ENCODE results near the gene ARHGAP18.

Gene ARHGAP18, protein sequence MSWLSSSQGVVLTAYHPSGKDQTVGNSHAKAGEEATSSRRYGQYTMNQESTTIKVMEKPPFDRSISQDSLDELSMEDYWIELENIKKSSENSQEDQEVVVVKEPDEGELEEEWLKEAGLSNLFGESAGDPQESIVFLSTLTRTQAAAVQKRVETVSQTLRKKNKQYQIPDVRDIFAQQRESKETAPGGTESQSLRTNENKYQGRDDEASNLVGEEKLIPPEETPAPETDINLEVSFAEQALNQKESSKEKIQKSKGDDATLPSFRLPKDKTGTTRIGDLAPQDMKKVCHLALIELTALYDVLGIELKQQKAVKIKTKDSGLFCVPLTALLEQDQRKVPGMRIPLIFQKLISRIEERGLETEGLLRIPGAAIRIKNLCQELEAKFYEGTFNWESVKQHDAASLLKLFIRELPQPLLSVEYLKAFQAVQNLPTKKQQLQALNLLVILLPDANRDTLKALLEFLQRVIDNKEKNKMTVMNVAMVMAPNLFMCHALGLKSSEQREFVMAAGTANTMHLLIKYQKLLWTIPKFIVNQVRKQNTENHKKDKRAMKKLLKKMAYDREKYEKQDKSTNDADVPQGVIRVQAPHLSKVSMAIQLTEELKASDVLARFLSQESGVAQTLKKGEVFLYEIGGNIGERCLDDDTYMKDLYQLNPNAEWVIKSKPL

DNA sequence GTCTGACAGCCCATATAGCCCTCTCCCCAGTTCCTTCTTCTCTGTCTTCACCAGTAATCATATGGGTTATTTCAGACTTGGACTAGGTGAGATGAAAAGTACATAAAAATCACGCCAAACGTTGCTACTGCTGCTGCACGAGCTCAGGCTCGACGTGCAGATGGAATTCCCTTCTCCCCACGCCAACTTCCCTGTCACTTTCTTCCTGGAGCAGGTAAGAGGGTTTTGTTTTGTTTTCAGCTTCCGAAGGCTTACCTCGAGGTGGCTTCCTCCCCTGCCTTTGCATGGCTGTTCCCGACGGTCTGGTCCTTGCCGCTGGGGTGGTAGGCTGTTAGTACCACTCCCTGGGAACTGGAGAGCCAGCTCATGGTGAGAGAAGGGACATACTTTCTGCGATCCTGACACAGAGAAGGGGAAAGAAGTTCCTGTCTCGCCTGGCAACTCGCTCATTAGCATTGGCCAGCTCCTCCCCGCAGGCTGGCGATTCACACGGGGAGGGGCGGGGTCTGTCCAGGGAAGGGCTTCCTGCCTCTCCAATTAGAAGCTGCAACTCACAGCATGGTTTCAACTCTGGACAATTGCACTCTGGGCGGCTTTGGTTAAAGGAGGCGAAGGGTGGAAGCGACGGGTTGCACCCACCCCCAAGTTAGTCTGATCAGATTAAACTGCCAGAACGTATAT, at the start of gene ARHGAP18:
ARHGAP18 (minus strand) TSS at position 409 of the 681 bp plus-strand sequence; CDS start at position 368, 41 bp downstream.
- DNase-seq (ENCODE audit: low read depth in 3 of 3, low spot score in 1 of 3): peak; percentile 22 to 46 (median 22)

DNA sequence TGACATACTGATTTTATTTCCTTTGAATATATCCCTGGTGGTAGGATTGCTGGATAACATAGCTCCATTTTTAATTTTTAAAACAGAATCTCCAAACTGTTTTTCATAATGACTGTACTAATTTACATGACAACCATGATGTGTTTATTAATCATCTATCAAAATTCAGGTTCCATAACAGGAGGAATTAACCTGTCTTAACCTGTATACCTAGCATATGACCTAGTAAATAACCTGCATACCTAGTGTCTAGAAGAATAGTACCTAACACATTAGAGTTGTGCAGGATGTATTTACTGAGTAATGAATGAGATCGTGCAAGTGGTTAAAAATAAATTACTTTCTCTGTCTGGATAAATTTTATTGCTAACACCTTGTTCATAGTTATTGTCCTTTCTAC, 45.8 kb upstream of the ARHGAP18 start:
- DNase-seq (ENCODE audit: low read depth in 3 of 3, low spot score in 1 of 3): no peak

DNA sequence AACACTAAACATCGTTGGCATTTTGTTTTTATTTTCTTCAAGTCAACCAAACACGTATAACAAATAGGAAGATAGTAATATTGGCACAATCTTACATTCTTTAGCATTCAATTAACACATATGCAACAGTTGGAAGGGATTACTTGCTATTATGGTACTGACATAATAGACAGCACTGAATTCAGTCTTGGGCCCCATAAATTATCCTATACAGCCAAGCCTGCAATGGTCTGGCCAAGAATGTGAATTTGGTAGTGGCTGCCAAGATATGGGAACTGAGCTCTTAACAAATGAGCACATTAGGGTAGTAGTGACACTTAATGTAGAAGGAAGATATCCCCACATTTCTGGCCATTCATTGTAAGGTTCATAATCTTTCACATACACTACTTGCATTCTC, 44.8 kb upstream of the ARHGAP18 start:
- no peak for DNase-seq (ENCODE audit: low read depth in 3 of 3, low spot score in 1 of 3)

DNA sequence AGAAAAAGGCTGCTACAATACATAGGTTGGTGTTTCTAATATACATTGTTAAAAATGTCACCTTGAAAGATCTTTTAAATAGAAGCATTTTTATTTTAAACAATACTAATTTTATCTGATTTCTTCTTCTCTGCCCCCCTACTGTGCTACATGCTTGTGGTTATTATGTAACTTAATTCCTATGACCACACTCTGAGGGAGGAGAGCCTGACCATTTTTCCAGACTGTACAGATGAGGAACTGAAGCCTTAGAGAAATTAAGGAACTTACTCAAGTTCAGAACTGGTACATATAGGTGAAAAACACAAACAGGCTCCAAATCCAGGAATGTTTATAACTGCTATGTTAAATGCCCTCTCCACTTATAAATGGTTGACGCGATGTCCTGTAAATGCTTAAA, 43.4 kb upstream of the ARHGAP18 start:
- DNase-seq (ENCODE audit: low read depth in 3 of 3, low spot score in 1 of 3): no peak

DNA sequence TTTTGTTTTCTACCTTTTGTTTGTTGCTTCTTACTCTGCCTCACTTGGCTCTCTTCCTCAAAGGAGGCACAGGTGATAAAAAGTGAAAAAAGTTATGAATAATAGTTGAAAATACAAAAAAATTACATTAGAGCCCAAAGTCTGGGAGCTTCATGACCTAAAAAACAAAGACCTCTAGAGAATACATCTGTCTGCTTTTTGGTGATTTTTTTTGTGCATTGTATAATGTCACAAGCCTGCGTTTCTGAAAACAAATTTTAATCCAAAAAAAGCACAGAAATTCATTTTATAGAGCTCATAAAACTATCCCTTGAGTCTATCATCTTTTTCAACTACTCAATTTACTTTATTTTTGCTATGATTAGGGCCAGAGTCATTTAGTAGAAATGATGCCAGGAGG, 41.4 kb upstream of the ARHGAP18 start:
- no peak for DNase-seq (ENCODE audit: low read depth in 3 of 3, low spot score in 1 of 3)

DNA sequence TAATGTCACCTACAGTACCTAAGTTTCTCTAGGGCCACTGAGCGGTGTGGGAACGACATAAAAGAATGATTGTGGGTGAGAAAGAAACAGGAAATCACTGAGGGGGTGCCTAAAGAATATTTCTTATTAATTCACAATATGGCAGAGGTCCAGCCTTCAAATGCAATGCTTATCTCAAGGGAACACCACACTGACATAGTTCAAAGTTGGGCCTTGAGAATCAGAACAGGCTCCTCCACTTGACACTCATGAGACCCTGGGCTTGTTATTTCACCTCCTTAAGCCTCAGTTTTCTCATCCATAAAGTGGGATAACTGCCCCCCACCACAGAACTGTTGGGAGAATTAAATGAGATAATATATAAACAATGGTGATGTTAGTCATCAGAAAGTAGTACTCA, 40.4 kb upstream of the ARHGAP18 start:
- no peak for DNase-seq (ENCODE audit: low read depth in 3 of 3, low spot score in 1 of 3)

DNA sequence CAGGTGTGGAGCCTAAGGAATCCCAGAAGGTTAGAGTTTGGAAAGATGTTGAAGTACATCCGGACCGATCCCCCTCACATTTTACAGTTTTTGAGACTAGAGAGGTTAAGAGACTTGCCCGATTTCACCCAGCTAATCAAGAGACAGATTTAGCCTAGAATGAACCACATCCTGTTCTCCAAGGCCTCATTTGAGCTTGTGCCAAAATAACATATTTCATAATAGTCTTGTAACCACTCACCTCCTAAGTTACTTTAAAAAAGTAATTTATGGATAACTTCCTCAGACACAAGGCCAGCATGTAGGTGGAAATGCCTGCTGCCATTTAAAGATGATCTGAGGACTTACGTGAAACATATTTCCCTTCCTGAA, 39.8 kb upstream of the ARHGAP18 start:
- no peak for DNase-seq (ENCODE audit: low read depth in 3 of 3, low spot score in 1 of 3)

DNA sequence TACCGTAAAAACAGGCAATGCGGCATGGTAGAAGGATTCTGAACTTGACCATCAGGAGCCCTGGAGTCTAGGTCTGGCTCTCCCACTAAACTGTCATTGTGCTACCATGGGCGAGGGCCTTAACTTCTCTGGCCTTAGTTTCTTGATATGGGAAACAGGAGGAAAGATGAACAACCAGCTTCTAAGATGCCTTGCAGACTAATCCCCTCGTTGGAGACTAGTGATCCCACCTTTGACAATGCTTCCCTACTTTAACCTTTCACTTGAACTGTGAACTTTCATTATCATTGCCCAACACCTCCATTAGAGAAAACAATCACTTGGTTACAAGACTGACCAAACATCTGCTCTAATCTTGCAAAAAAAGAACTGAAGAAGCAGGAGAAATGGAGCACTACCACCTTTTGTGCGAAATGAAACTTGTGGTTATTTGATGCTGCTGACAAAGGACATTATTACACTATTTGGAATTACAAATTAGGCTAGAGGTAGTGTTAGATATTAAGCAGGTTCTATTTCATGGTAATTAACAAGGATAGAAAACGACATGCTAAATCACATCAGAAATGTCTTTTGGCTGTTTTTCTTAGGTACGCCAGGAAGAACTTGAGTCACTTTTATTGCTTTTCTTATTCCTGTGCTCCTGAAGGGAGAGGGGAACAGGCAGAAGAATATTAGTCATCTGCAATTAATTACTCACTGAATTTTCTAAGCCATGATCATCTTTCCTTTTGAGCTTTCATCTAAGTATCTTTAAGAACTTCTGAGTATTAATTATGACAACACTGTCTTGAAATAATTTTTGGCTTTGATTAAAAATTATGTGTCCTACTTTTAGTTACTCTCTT, 39.1 kb upstream of the ARHGAP18 start:
- no peak for DNase-seq (ENCODE audit: low read depth in 3 of 3, low spot score in 1 of 3)

DNA sequence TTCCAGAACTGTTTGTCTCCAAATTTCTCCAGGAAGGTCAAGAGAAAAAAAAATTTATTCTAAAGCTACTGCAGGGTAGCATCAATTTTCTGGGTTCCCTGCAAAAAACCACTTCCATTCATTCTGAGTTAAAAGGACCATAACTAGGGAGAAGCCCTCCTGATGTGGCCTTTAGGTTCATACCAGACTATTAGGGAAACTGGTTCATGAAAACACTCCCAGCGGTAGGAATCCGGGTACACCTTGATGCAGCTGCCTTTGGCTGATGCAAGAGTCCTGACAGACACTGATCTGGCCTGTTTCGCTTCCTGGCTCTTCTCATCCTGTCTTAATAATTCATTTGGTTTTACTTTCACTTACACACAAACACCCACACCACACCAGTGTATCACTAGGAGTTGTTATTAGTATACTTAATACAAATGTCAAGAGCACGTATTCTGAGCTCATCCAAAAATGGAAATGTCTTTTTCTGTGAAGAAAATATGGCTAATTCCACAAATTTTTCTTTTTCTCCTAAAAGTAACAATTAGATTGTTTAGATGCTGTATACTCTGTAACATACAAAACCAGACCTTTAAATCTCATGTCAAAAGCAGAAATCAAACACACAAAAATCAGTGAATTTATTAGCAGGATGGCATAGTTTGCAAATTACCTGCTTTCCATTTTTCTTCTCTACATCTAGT, 38.4 kb upstream of the ARHGAP18 start:
- peak in 2 of 3 donors; percentile 15 to 25 for DNase-seq (ENCODE audit: low read depth in 3 of 3, low spot score in 1 of 3)

DNA sequence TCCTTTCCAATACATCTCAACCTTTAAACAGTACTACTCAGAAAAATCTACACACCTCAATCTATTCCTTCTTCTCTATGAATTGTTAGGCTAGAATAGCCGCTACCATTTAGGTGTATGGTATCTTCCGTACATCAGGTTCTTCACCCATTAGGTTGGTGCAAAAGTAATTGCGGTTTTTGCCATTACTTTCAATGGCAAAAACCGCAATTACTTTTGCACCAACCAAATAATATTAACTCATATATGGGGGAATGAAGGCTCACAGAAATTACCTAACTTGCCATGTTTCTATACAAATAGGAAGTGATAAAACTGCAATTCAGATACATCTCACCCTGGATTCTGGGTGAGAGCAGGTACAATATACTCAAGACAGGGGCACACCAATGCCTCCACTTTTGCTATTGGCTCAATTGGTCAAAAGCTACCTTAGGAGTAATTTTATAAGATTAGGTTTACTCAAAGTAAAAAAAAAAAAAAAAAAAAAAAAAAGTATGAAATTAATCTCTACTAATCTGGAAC, 37.7 kb upstream of the ARHGAP18 start:
- no peak for DNase-seq (ENCODE audit: low read depth in 3 of 3, low spot score in 1 of 3)

DNA sequence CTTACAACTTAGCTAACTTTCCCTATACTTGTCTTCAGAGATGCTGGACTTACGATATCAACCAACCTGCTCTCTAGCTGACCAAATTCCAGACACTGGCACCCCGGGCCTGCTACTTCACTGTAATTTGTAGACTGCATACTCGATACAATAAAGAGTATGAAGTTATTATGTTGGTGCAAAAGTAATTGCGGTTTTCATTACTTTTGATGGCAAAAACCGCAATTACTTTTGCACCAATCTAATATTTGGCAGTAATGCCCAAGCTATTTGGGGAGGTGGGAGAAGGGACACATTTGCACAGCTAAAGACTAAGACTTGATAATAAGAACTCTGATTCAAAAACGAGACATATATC, 34.9 kb upstream of the ARHGAP18 start:
- DNase-seq (ENCODE audit: low read depth in 3 of 3, low spot score in 1 of 3): no peak

DNA sequence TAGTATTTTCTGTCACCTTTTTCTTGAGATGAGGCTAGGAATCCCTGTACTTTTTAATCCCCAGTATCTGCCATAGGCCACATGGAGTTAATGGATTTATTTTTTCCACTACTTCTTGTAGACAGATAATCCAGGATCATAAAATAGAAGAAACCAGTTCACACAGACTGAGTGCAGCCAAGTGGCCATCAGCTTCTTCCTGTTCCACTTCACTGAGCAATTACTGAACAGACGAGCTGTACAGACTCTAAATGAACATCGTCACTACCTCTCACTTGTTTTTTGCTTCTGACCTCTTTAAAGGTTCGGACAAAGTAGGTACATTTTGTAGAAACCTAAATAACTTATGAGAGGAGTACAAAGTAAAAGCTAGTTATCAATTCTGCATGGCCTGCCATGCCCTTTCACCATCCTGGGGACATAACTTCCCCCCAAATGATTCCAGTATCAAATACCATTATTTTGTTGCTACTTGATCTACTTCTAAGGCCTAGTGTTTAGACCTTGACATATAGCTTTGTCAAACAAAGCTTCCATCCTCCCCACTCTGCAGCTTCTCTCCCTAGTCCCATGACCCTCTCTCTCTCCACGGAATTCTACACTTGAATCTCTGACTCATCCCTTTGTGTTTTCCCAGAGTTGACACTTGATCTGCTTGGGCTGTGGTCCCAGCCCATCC, 34.4 kb upstream of the ARHGAP18 start:
- DNase-seq (ENCODE audit: low read depth in 3 of 3, low spot score in 1 of 3): no peak

DNA sequence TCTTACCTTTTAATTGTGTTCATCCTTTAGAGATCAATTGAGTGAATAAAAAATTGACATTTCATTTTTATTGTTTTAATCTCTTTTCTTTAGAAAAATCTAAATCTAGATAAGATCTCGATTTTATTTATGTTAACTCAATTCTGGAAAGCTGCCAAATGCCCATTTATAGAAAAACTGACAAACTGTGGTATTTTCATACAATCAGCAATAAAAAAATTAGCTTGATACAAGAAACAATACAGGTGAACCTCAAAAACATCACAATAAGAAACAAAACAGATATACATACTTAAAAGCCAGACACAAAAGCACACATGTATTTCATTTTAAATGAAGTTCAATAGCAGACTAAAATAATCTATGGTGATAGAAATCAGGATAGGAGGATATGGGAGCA, 30.0 kb upstream of the ARHGAP18 start:
- no peak for DNase-seq (ENCODE audit: low read depth in 3 of 3, low spot score in 1 of 3)

DNA sequence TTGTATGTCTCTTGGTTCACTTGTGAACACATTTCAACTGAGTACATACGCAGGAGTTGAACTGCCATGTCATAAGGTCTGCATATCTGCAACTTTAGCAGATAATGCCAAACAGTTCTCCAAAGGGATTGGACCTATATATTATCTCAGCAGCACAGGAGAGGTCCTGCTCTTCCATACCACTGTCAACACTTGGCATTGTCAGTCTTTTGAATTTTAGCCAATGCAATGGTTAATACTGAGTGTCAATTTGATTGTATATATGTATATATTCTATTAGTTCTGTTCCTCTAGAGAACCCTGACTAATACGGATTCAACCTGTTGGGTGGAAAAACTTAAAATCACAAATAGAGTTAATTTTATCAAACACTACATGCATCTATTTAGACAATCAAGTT, 26.1 kb upstream of the ARHGAP18 start:
- DNase-seq (ENCODE audit: low read depth in 3 of 3, low spot score in 1 of 3): no peak

DNA sequence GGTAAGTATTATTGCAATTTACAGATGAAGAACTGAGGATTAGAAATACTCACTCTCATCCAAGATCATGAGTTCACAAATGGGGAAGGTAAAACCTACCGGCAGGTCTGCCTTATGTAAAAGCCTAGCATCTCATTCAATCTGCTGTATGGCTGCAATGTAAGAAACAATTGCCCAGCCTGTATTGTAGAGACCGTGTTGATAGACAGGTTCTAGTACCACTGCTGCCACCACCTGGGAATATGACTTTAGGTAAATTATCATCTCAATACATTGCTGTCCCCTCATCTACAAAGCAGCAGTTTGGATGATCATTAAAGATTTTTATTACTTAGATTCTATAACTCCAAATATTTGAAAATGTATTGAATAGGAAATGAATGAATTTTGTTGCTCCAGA, 23.3 kb upstream of the ARHGAP18 start:
- no peak for DNase-seq (ENCODE audit: low read depth in 3 of 3, low spot score in 1 of 3)

DNA sequence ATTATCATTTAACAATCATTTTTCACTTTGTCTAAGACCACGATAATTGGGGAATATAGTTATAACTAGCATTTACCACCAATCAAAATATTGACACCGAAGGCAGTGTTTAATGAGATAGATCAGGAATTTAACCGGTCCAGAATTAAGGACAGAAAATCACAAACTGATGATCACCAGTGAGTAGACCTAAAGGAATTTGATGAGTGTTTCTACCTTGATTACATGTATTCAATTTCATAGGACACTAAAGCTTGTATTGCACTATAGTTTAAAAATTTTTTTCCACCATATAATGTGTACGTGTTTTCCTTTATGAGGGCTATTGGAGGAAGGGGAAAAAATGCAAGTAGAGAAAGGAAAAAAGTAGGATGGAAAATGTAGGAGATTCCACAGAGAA, 22.6 kb upstream of the ARHGAP18 start:
- DNase-seq (ENCODE audit: low read depth in 3 of 3, low spot score in 1 of 3): no peak

DNA sequence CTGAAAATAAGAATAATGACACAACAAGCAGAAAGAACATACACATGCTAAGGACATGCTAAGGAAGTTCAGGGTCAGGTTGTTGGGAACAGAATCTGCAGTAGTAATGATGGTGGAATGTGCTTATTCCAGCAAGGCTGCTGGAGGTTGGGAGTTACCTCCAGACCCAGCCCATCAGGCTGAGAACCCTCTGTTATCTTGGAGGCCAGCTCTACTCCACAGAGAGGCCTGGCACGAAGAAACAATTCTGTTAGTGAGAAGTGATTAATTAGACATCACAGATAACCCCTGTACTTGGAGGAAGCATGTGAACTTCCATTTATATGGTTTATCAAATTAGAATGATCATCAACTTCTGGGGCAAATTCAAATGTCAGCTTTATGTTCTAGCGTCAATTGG, 22.1 kb upstream of the ARHGAP18 start:
- DNase-seq (ENCODE audit: low read depth in 3 of 3, low spot score in 1 of 3): no peak

DNA sequence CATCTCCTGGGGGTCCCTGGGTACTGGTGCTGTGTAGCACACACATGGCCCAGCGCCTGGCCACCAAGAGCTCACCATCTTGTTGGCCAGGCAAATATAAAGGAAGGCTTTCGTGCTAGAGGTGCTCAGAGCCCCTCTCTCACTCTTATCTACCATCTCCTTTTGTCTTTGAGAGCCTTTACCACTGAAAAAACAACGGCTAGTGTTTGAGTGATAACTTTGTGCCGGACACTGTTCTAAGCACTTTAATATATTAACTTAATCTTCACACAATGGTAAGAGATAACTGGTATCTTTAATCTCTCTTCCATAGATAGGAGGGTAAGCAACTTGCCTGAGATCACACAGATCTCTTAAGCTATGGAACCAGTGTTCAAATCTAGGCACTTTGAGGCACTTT, 21.5 kb upstream of the ARHGAP18 start:
- DNase-seq (ENCODE audit: low read depth in 3 of 3, low spot score in 1 of 3): no peak

DNA sequence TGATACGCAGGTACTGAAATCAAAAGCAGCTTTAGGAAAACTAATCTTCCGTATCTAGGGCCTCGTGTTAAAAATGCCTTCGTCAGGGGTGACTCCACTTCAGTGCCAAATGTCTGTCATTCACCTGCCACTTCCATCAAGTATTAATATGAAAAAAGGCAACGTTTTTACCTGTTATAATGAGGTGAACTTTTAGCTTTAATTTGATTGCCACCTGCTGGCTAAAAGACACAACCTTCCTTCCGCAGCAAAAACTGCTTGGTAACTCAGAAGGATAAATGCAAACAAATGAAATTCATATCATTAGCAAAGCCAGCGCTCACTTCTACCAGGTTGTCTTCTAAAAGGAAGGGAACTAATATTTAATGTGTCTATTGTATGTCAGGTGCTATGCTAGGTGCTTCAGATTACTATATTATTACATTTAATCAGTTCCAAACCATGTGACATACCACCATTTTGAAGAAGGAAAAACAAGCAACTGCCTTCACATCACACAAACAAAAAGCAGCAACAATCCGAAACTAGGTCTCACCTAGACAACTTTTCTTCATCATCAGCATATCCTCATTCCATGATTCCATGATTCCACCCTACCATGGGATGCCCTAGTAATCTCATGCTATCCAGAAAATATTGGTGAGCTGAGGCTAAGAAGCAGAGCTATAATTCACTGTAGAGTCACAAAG, 20.6 kb upstream of the ARHGAP18 start:
- no peak for DNase-seq (ENCODE audit: low read depth in 3 of 3, low spot score in 1 of 3)

Measured in stimulated activated CD4-positive, alpha-beta T cell treated with anti-CD3 and anti-CD28 coated beads, TNF-alpha, amount 100 ng/mL, for 1 hour (primary cell).